ENCODE data around the gene PER3.

- TF ChIP-seq CTCF (IDR thresholded peaks at IDR 0.05) = no peak
- no peak for TF ChIP-seq EZH2 (IDR thresholded peaks at IDR 0.05; ENCODE audit: borderline replicate concordance, insufficient read depth, low read depth, low read length, poor library complexity, severe bottlenecking)
Observed at GRCh38 chr1:7826363-7826762, 42.3 kb downstream of the PER3 start.
